Activated CD4-positive, alpha-beta T cell treated with anti-CD3 and anti-CD28 coated beads, Interleukin-2, amount 50 U/mL, for 16 hours (primary cell): ENCODE results near the gene CEP126.
"Not testable (repeated sequence)": the region's sequence is repeated elsewhere in the genome, so short reads cannot be mapped to it uniquely, and the experiment has no call there.

Experiments used
- DNase-seq: peaks from one replicate; pipeline ENCODE4 v3.0.0-alpha.2; 2020

CEP126 gene

DNA sequence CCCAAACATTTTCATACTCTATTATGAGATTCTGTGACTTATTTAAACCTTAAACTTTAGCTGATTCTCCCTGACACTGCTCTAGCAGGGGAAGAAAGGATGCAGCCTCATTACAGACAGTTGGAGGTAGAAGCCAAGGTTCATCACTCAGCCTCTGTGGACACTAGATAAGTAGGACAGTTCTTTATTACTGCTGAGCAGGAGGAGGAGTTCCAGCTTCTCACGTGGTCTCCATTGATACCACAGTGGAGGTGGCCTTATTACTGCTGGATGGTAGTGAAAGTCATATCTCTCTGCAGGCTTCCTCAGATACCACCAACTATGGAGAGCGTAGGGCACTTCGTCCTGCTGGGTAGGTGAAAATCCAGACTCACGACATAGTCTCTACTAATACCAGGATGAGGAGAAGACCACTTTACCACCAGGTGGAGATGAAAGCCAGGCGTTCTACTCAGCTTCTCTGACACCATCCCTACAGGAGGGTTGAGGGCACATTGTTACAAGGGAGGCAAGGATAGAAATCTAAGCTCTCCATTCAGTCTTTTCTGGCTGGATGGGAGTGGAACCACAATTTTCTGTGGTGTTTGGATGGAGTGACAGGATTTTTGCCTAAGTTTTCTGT, 14.6 kb downstream of the CEP126 start:
- no peak for DNase-seq

GRCh38 chr11:101931692-101932091, 16.9 kb downstream of the CEP126 start:
- no peak for DNase-seq

DNA sequence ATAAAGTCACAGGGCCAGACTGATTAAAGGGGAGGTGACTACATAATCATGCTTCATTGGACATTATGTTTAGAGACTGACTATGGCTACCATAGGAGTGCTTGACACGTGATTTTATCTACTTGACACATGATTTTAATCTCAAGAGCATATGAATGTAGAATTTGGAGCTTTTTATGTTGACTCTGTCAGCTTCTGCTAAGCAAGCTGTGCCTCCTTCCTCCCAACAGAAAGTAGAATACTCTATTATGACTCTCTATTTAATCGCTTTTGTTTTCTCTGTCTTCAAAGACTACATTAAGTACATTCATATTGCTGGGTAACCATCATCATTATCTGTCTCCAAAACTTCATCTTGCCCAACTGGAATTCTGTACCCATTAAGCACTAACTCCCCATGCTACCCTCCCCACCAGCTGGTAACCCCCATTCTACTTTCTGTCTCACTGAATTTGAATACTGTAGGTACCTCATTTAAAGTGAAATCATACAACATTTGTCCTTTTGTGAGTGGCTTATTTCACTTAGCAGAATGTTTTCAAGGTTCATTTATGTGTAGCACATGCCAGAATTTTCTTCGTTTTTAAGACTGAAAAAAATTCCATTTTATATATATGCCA, 26.2 kb downstream of the CEP126 start:
- DNase-seq, result no peak

GRCh38 chr11:101944923-101945322, 30.1 kb downstream of the CEP126 start:
- no peak for DNase-seq

DNA sequence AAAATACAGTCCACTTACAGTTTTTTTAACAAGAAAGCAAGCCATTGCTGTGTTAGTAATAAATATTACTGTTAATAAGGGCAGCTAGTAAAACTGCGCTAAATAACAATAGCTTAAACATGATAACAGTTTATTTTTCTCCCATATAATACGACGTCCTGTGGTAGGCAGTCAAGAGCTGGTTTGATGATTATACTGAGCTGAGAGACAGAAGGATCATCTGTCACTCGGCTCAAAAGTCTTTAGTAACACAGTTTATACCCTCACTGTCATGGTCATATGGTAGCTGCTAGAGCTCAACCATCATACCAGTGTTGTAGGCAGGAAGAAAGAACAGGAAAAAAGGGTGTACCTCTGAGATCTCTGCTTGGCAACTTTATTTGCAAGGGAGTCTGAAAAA, 30.6 kb downstream of the CEP126 start:
- no peak for DNase-seq

DNA sequence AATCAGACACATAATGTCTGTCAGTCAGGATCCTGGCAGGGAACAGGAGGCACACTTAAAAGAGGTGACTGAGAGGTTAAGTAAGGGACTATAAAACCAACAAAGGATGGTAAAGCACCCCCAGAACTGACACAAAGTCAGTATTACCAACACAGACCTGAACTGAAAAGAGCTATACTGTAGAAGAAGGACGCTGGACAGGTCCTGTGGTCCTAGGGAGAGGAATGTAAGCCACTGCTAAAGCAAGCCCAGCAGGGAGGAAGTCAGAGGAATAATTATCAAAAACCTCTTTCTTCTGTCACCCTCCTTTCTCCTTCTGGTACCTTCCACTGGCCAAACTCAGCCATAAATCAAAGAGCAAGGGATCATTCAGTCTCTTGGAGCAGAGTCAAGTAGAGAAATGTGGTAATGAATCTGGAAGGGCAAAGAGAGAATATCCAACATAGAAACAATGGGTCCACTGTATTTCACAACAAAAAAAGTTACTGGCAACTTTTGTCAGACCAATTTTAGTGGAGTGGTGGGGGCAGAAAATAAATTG, 34.9 kb downstream of the CEP126 start:
- no peak for DNase-seq

GRCh38 chr11:101955278-101955677, 40.5 kb downstream of the CEP126 start:
- DNase-seq, result no peak

DNA sequence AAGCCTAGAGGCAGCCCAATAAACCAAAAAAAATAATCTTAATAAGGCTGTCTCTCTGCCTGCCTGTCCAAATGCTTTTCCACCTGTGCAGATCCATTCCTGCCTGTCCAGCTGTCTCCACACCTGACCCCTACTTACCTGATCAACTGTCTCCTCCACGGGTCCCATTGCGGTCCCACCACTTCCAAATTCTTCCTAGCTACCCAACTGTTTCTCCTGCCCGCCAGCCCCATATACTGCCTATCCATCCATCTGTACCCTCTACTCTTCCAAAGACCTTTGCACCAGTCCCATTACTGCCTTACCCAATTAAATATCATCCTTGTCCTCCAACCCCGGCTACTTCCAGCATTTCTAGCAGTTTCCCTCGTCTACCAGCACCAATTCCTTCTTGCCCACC, 40.9 kb downstream of the CEP126 start:
- no peak for DNase-seq

DNA sequence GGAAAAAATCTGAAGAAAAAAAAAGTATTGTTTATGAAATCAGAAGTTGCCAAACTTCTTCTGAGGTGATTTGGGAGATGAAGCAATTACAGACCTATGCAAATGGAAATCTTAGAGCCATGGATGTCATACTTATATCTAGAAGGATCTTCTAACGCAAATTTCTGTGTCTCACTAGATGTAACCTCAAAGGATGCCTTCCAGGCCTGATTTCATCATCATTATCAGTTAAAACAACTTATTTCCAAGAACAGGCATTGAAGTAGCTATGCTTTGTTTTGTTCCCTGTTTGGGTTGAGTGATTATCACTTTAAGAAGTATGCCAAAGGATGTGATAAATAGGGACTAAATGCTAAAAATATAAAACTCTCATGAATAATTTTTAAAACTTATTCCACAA, 45.4 kb downstream of the CEP126 start:
- no peak for DNase-seq

GRCh38 chr11:101964200-101964599, 49.4 kb downstream of the CEP126 start:
- DNase-seq, result not testable (repeated sequence)

DNA sequence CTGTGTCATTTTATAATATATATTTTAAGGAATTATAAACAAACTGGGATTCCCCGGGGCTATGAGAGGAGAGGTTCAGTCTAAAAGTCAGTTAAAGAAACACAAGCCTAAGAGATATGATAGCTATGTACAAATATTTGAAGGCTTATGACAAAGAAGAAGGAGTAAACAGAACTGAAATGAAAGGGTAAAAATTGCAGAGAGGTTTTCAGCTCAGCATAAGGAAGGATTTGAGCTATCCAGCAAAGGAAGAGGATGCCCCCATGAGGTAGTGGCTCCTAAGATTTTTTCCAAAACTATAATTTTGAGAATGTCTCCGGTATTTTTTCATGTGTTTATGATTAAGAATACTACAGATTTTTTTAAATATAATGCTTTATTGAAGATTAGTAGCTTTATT, 59.4 kb downstream of the CEP126 start:
- DNase-seq, result no peak

GRCh38 chr11:101974771-101975170, 60.0 kb downstream of the CEP126 start:
- no peak for DNase-seq

GRCh38 chr11:101975734-101976133, 60.9 kb downstream of the CEP126 start:
- DNase-seq, result no peak

DNA sequence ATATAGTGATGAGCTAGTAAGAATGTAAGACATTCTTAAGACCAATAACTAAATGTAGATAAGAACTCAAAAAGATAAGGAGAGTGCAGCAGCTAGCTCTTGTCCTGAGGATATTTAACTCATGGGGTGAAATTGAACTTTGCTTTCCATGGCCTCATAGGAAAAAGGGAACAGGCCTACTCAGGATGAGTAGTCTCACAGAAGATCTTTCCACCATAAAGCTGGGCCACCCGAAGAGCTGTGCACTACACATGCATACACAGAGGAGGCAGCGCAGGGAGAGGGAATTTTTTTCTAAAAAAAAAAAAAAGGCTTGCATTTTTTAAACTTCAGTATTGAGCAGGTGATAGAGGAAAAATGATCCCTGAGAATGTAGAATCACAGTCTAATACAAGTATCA, 72.6 kb downstream of the CEP126 start:
- DNase-seq, result no peak

GRCh38 chr11:101993172-101993571, 78.4 kb downstream of the CEP126 start:
- DNase-seq, result no peak

DNA sequence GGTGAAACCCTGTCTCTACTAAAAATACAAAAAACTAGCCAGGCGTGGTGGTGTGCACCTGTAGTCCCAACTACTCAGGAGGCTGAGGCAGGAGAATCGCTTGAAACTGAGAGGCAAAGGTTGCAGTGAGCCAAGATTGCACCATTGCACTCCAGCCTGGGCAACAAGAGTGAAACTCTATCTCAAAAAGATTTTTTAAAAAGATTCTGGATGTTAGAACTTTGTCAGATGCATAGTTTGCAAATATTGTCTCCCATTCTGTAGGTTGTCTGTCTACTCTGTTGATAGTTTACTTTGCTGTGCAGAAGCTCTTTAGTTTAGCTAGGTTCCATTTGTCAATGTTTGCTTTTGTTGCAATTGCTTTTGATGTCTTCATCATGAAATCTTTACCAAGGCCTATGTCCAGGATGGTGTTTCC, 79.3 kb downstream of the CEP126 start:
- DNase-seq, result not testable (repeated sequence)

DNA sequence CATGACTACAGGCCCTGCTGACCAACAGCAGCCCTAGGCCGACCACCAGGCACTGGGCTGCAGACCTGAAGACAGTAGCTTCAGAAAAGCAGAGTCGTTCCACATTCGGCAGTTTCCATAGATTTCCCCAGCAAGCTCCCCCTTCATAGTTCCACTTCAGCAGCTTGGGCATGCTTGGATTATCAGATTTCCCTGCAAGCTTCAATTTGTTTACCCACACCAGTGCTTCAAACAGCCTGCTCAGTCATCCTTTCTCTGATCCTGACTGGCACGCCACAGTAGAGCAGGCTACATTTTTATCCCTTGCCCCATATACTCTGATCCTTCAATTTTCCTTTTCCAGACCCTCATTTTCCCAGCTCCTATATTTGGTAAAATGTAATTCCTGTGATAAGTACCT, 81.3 kb downstream of the CEP126 start:
- no peak for DNase-seq

DNA sequence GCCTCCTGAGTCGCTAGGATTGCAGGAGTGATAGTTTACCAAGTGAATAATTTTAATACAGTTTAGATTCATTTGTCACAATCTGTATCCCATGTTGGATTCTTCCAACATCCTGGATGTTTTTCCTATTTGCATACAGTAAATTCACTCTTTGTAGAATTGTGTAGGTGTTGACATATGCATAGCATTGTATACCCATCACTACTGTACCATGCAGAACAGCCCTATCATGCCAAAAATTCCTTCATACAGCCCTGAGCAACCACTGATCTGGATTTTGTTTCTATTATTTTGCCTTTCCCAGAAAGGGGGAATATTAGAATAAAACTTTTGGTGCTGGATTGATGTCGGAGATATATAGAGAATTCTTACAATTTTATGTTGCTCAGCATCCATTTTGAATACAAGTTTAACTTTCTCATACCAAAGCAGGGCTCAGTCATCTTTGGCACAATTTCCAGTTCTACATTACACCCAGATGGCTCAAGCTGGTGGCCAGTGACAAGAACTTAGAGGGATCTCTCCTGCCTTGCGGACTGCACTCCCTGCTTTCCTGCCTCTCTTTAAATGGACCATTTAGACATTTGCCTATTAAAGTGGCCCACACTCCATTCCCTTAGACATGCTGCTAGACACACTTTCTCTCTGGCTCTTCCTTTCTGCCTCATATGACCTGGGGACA, 87.0 kb downstream of the CEP126 start:
- DNase-seq, result no peak

DNA sequence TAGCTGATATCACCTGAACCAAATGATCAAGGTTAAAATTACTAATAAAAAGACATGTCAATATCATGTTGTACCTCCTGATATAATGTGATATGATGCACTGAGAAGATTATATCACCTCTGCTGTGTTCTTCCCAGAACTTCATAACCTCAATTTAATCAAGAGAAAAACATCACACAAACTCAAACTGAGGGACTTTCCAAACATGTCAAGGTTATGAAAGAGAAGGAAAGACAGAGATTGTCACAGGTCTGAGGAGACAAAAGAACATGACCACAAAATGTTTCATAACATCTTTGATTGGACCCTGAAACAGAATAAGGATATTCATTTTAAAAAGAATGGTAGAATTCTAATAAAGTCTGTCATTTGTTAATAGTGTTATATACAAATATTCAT, 89.4 kb downstream of the CEP126 start:
- DNase-seq, result no peak

- DNase-seq, result no peak
Observed at GRCh38 chr11:102005306-102005705, 90.5 kb downstream of the CEP126 start.

DNA sequence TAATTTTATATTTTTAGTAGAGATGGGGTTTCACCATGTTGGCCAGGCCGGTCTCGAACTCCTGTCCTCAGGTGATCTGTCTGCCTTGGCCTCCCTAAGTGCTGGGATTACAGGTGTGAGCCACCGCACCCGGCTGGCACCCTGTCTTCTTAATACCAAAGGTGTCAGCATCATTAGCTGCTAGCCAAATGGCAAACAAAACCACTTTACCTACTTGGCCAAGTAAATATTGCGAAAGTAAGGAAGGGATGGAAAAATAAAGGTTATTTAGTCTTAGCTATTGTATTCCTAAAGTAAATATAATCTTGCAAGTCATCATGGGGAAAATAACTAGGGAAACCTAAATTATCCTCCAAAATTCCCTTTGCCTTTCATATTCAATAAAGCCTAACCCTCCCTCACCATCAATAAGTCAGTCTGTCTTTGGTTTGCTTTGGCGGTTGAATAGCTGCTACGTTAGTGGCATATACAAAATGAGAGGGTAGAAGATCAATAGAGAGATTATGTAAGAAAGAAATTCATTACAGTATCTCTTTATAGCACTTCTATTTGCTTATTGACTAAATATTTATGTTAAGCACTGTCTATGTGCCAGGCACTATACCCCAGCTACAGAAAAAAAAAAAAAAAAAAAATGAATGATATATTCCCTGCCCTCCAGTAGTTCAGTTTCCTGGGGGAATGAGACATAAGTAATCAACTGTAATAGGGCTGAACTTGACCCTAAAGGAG, 92.2 kb downstream of the CEP126 start:
- no peak for DNase-seq

DNA sequence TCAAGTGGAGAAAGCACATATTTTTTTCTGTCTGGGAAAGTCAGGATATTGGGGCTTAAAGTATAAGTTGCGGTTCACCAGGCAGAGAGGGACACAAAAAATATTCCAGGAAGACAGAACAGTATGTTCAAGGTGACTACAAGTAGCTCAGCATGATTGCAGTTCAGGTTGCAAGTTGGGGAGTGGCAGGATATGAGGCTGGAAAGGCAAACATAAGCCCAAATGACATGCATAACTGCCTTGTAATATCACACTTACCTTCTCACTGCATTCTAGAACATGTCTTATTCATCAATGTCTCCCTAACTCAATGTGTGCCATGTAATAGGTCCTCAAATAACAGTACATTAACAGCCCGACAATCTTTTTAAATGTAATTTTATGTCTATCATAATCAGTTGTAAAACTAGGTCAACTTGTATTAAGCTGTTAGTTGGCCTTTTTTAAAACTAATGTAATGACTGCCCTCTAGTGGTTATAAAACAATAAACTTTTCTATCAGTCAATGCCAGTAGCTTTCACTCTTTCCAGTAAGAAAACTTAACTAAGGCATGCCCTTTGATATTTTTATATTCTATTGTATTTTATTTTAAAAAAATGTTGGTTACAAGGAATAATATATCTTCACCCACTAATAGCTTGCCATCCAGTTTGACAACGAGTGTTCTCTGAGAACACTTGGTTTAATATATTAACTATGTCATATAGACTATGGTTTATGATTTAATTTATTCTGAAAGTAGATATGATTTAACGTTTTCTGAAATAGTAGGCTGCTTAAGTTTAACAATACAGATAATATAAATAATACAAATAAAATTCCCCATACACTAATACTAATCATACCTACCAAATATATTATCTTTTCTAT, 93.0 kb downstream of the CEP126 start:
- peak; percentile 37 for DNase-seq
